Lower lobe of right lung (tissue), 2 donors: ENCODE data around the gene ST13. TPM values are rescaled to one million over a fixed set of nuclear protein-coding genes. Genes with fewer than 3 reads are reported as not detected.
"Not testable (repeated sequence)": the region's sequence is repeated elsewhere in the genome, so short reads cannot be mapped to it uniquely, and the experiment has no call there.

Experiments used
- ATAC-seq, 2 donors: fragments of 200-7000 bp; cut with Tn5 transposase; one replicate each; pipeline ENCODE4 v1.9.1; 2020 to 2022; ENCODE audit warnings: mild to moderate bottlenecking in 2 of 2, moderate library complexity in 2 of 2
- DNase-seq: peaks from one replicate; pipeline ENCODE4 v3.0.0-alpha.2; 2020
- H3K27ac ChIP-seq: fragments of 200-600 bp; one replicate; pipeline ENCODE4 v1.8.0; 2022
- H3K27me3 ChIP-seq: fragments of 200-600 bp; one replicate; pipeline ENCODE4 v1.8.0; 2022; ENCODE audit warnings: low read depth
- H3K36me3 ChIP-seq: fragments of 200-600 bp; one replicate; pipeline ENCODE4 v1.8.0; 2022; ENCODE audit warnings: mild to moderate bottlenecking
- H3K4me1 ChIP-seq: fragments of 200-600 bp; one replicate; pipeline ENCODE4 v1.8.0; 2022
- H3K4me3 ChIP-seq: fragments of 200-600 bp; one replicate; pipeline ENCODE4 v1.8.0; 2022; ENCODE audit warnings: mild to moderate bottlenecking
- H3K9me3 ChIP-seq: fragments of 200-600 bp; one replicate; pipeline ENCODE4 v1.8.0; 2022
- CTCF ChIP-seq: fragments of 200-600 bp; IDR thresholded peaks from one replicate; pipeline ENCODE4 v1.8.0; 2022; ENCODE audit warnings: antibody characterized with exemption, mild to moderate bottlenecking
- intact Hi-C: fragments of 100-400 bp; cut with DNase I; formaldehyde crosslinking; loops from one replicate; pipeline ENCODE4 v1.11.0; 2022
- total RNA-seq: library from RNA; stranded (reverse); fragmentation: NEBNext Ultra II Directional; extraction: Animal tissue kit (Norgen Biotek cat#: 25700); gene quantifications from one replicate; pipeline ENCODE4 v1.2.1, GENCODE V29; 2021
- donor health status: DM: no; HTN: yes; CAD: no; lungs with severe emphysema.

The ST13 gene
- total RNA-seq, 1 donor from 2014 or later, result 237 TPM

GRCh38 chr22:40855071-40855978 lies 1.1 kb downstream of the ST13 start:
- Histone ChIP-seq H3K27me3 (no peaks in the 10 kb centered on the region), H3K27ac (peak overlapping the region; percentile 94), H3K36me3 (peaks cover 4% of the 10 kb centered on the region), H3K4me1 (peaks cover 47% of the 10 kb centered on the region), H3K9me3 (no peaks in the 10 kb centered on the region), H3K4me3 (peak overlapping the region; percentile 89)
- intact Hi-C loops, result no loop called here
- no peak for ATAC-seq
- DNase-seq, result no peak
- TF ChIP-seq CTCF, result no peak

- intact Hi-C loops, result no loop called here
- H3K27me3 ChIP-seq, result no peaks in the 10 kb centered on the region
These were observed 2.5 kb downstream of the ST13 start for GRCh38 chr22:40853961-40854360.

DNA sequence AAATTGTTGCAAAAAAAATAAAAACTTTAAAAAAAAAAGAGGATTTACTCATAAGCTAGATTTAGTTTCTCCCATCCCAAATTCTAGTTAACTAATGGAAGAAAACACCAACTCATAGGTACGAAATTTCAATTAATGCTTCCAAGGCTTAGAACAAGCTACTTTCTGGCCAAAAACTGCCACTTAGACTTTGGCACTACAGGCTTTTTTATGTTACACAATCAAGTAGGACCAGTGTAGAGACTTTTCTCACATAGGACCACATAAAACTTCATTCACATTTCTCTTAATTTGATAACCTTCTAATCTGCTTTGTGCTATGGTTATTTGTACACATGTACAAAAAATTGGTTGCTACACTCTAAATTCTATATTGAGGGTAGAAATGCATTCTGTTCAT lies 3.1 kb downstream of the ST13 start:
- H3K27me3 ChIP-seq, result no peaks in the 10 kb centered on the region
- peaks cover 24% of the 10 kb centered on the region for H3K36me3 ChIP-seq
- TF ChIP-seq CTCF, result no peak
- DNase-seq (no peak), ATAC-seq (no peak)
- intact Hi-C loops, result no loop called here
- H3K4me1 ChIP-seq, result peaks cover 42% of the 10 kb centered on the region
- H3K4me3 ChIP-seq, result no peak overlapping the region
- no peak overlapping the region for H3K27ac ChIP-seq
- no peaks in the 10 kb centered on the region for H3K9me3 ChIP-seq

More at GRCh38 chr22:40853961-40854360, 2.5 kb downstream of the ST13 start:
- DNase-seq, result no peak
- H3K9me3 ChIP-seq, result no peaks in the 10 kb centered on the region
- peaks cover 47% of the 10 kb centered on the region for H3K4me1 ChIP-seq
- no peak for TF ChIP-seq CTCF
- H3K4me3 ChIP-seq, result peak overlapping the region; percentile 89
- ATAC-seq, result no peak
- H3K36me3 ChIP-seq, result peaks cover 17% of the 10 kb centered on the region
- H3K27ac ChIP-seq, result no peak overlapping the region

GRCh38 chr22:40845816-40846215 lies 10.6 kb downstream of the ST13 start:
- H3K9me3 ChIP-seq, H3K27ac ChIP-seq, H3K27me3 ChIP-seq, ATAC-seq, DNase-seq, H3K4me3 ChIP-seq, H3K4me1 ChIP-seq, intact Hi-C loops: not testable (repeated sequence)
- peaks cover 99% of the 10 kb centered on the region for H3K36me3 ChIP-seq

- intact Hi-C loops, result no loop called here
- TF ChIP-seq CTCF, result no peak
- Histone ChIP-seq H3K4me3 (no peak overlapping the region), H3K4me1 (no peaks in the 10 kb centered on the region), H3K27ac (no peak overlapping the region), H3K27me3 (no peaks in the 10 kb centered on the region), H3K36me3 (peaks cover 100% of the 10 kb centered on the region), H3K9me3 (no peaks in the 10 kb centered on the region)
- no peak for DNase-seq
- ATAC-seq, result no peak
These were observed 11.5 kb downstream of the ST13 start for GRCh38 chr22:40844951-40845350.

DNA sequence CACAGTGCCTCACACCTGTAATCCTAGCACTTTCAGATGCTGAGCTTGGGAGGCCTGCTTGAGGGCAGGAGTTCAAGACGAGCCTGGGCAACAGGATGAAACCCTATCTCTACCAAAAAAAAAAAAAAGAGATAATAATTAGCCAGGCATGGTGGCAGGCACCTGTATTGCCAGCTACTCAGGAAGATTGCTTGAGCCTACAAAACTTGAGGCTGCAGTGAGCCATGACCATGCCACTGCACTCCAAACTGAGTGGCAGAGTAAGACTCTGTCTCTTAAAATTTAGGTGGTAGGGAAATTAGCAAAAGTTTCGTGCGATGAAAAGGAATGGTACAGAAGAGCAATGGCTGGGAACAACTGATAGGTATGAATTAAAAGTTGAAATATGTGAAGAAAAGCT lies 18.0 kb downstream of the ST13 start:
- Histone ChIP-seq H3K4me1 (no peaks in the 10 kb centered on the region), H3K9me3 (no peaks in the 10 kb centered on the region), H3K36me3 (peaks cover 100% of the 10 kb centered on the region), H3K27me3 (no peaks in the 10 kb centered on the region), H3K27ac (no peak overlapping the region), H3K4me3 (no peak overlapping the region)
- ATAC-seq (no peak), DNase-seq (no peak)
- intact Hi-C loops, result no loop called here
- no peak for TF ChIP-seq CTCF
